Stomach (tissue), 9 donors: ENCODE measurements around the gene DDX60. TPM values are rescaled to one million over a fixed set of nuclear protein-coding genes. Genes with fewer than 3 reads are reported as not detected.
A peak's percentile ranks its signal among the peaks of the same experiment; 100 is the strongest.

ENCODE experiments used
- DNase-seq, 2 donors: peaks; one replicate each; pipeline versions ENCODE4 v3.0.0 to v3.0.0-alpha.2; 2013 to 2019
- H3K27ac ChIP-seq, 5 donors: fragments of 200-600 bp in 4 of 5; sonication (generic) in 4 of 5; one replicate each; pipeline ENCODE4 v1.5.1; 2013 to 2019; ENCODE audit warnings: mild to moderate bottlenecking in 1 of 5, moderate library complexity in 1 of 5
- H3K27me3 ChIP-seq, 3 donors: fragments of 200-600 bp; sonication (generic); one replicate each; pipeline ENCODE4 v1.5.1; 2017 to 2019; ENCODE audit warnings: mixed run types in 1 of 3
- H3K36me3 ChIP-seq, 4 donors: fragments of 200-600 bp; sonication (generic); 1 replicate in 3 of 4; 2 replicates in 1 of 4; pipeline ENCODE4 v1.5.1; 2016 to 2019
- H3K4me1 ChIP-seq, 4 donors: fragments of 200-600 bp; sonication (generic); one replicate each; pipeline ENCODE4 v1.5.1; 2016 to 2019
- H3K4me3 ChIP-seq, 4 donors: fragments of 200-600 bp; sonication (generic) in 3 of 4; one replicate each; pipeline ENCODE4 v1.5.1; 2016 to 2019; ENCODE audit warnings: mild to moderate bottlenecking in 1 of 4
- H3K9me3 ChIP-seq, 4 donors: fragments of 200-600 bp; sonication (generic); one replicate each; pipeline ENCODE4 v1.5.1; 2016 to 2019
- CTCF ChIP-seq, 7 experiments: fragments of 450-650 bp in 4 of 7; fragments of 200-600 bp in 3 of 7; sonication (generic) in 3 of 7; IDR thresholded peaks; one replicate each; pipeline ENCODE4 v1.5.1; 2016 to 2019; ENCODE audit warnings: antibody characterized with exemption in 7 of 7, control low read depth in 2 of 7, mild to moderate bottlenecking in 1 of 7
- EP300 ChIP-seq: sonication (generic); formaldehyde crosslinking; IDR thresholded peaks from one replicate; pipeline ENCODE4 v1.6.1; 2017; ENCODE audit warnings: antibody characterized with exemption
- POLR2A ChIP-seq, 4 donors: fragments of 450-650 bp; IDR thresholded peaks; one replicate each; pipeline ENCODE4 v1.6.1; 2016; ENCODE audit warnings: antibody characterized with exemption in 4 of 4, control low read depth in 2 of 4, mild to moderate bottlenecking in 1 of 4, moderate library complexity in 1 of 4
- POLR2AphosphoS5 ChIP-seq, 3 donors: sonication (generic); formaldehyde crosslinking; IDR thresholded peaks; one replicate each; pipeline ENCODE4 v1.6.1; 2016; ENCODE audit warnings: antibody characterized with exemption in 3 of 3
- WGBS, 5 donors: extraction: QIAGEN DNeasy Blood & Tissue Kit in 3 of 5; methylation state at CpG; one replicate each; pipeline versions ENCODE4 v1.1.5 to v1.1.7; 2013 to 2018; 5-methylcytosine and 5-hydroxymethylcytosine counted together
- intact Hi-C: fragments of 100-400 bp; cut with DNase I; formaldehyde crosslinking; loops from one replicate; pipeline ENCODE4 v1.15.1; 2023; ENCODE audit warnings: low total_unique reads
- polyA plus RNA-seq, 3 donors: library from polyadenylated mRNA; stranded (reverse); fragments of 200-250 nt; gene quantifications; one replicate each; pipeline ENCODE4 v1.2.3, GENCODE V29; 2013
- total RNA-seq, 5 donors: library from RNA; depleted of rRNA; stranded (reverse); fragments of >200 nt; gene quantifications; one replicate each; pipeline versions ENCODE4 v1.1.0 to v1.2.3, GENCODE V29; 2014 to 2016
- donor health status: healthy with polysubstance abuse.
- donor health status: Bipolar disorder and iron deficiency.
- donor health status: healthy.

DDX60 gene
- total and polyA plus RNA-seq, 8 donors = 2.3 to 60.6 (median 8.9) TPM

DNA sequence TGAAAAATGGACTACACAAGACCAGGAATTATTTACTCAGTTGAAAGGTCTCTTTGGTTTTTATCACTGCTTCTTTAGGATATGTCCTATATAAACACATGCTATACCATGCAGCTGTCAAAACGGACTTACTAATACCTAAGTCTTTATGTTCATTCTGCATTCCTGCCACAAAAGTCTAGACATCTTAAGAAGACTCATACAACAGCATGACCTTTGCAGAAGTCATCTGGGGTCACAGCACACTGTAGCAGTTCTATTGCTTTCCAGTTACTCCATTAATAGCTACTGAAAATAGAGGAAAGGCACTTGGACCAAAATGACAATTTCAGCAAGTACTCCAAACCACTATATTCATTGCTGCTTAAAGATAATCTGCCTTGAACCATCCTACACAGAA is 53.2 kb downstream of the DDX60 start:
- DNase-seq = no peak
- no peak for TF ChIP-seq POLR2AphosphoS5 (IDR thresholded peaks at IDR 0.05)
- no peak for TF ChIP-seq POLR2A (IDR thresholded peaks at IDR 0.05)
- no peak for TF ChIP-seq EP300
- TF ChIP-seq CTCF (IDR thresholded peaks at IDR 0.05) = no peak
- no peaks in the 10 kb centered on the region for H3K27me3 ChIP-seq
- intact Hi-C loops = no loop called here
- no peaks in the 10 kb centered on the region for H3K9me3 ChIP-seq
- H3K27ac ChIP-seq = no peak overlapping the region
- H3K36me3 ChIP-seq = peaks cover 0 to 89% (median 58%) of the 10 kb centered on the region in 4 donors
- 56 to 65% (median 58%) methylated on average over 1 of the region's 1 CpG for WGBS, 5 donors
- H3K4me3 ChIP-seq = no peak overlapping the region
- peaks cover 0 to 15% (median 0%) of the 10 kb centered on the region in 4 donors for H3K4me1 ChIP-seq

DNA sequence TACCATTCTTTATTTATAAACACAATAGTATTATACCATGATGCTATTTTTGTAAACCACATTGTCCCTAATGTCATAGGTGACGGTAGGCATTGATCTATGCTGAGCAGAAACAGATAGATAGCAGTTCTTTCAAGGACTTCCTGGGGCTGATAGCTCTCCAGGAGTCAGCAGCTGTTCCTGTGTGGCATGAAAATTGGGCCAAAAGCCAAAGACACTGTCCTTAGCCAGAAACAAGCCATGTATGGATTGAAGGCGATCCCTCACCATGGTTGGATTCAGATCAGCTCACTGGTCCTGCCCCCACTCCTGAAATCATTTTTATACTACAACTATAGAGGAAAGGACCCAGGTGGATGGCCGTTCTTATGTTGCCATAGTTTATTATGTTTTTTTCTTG is 53.6 kb downstream of the DDX60 start:
- Histone ChIP-seq H3K27me3 (no peaks in the 10 kb centered on the region), H3K4me1 (peaks cover 0 to 15% (median 0%) of the 10 kb centered on the region in 4 donors), H3K36me3 (peaks cover 0 to 91% (median 59%) of the 10 kb centered on the region in 4 donors), H3K27ac (no peak overlapping the region), H3K4me3 (no peak overlapping the region), H3K9me3 (no peaks in the 10 kb centered on the region)
- intact Hi-C loops = no loop called here
- DNase-seq = peak in 1 of 2 donors; percentile 10
- 52 to 95% (median 87%) methylated on average over 2 to 3 of the region's 3 CpGs for WGBS, 5 donors
- TF ChIP-seq CTCF (IDR thresholded peaks at IDR 0.05) = no peak
- no peak for TF ChIP-seq EP300
- TF ChIP-seq POLR2A (IDR thresholded peaks at IDR 0.05) = no peak

DNA sequence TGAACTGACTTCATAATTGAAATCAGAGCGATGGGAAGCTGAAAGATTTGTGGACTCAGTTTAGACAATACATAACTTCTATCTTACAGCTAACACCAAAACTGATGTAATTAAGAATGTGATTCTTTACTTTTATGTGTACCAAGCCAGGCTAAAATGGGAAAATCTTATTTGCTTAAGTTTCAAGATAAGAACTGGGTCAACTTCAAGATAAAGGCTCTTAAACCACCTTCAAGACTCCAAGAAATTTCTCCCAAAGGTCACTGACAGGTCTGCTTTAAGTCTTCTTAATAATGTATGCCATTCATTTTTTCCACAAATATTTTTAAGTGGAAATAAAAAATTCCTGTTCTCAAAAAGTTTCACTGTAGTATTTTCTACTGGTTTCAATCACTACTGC is 55.5 kb downstream of the DDX60 start:
- Histone ChIP-seq H3K36me3 (peaks cover 0 to 87% (median 54%) of the 10 kb centered on the region in 4 donors), H3K27me3 (no peaks in the 10 kb centered on the region), H3K27ac (no peak overlapping the region), H3K9me3 (no peaks in the 10 kb centered on the region), H3K4me1 (peaks cover 0 to 15% (median 2%) of the 10 kb centered on the region in 4 donors), H3K4me3 (no peak overlapping the region)
- TF ChIP-seq CTCF (IDR thresholded peaks at IDR 0.05) = no peak
- TF ChIP-seq POLR2A (IDR thresholded peaks at IDR 0.05) = no peak
- no peak for TF ChIP-seq EP300
- intact Hi-C loops = no loop called here
- DNase-seq = peak in 1 of 2 donors; percentile 22
- 35 to 65% (median 52%) methylated on average over 1 of the region's 1 CpG for WGBS, 5 donors

DNA sequence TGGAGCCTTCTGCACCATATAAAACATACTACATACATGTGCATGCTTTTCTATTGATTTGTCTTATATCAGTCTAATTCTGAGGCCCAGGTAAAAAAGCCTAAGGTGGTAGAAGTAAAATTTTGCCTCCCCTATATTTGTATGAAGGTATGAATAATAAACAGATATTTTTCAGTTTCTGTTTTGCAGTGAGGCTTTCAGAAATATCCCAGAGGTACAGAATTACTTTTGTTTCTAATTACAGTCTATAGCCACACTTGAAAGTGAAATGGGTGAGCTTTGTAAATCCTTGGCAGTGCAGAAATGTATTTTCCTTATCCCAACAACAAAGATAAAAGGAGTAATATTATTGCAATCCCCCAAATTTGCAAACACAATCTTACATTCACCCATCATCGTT is 59.5 kb downstream of the DDX60 start:
- no peak for DNase-seq
- Histone ChIP-seq H3K36me3 (peaks cover 5 to 80% (median 55%) of the 10 kb centered on the region in 4 donors), H3K4me1 (peaks cover 0 to 7% (median 2%) of the 10 kb centered on the region in 4 donors), H3K27me3 (no peaks in the 10 kb centered on the region), H3K27ac (no peak overlapping the region), H3K9me3 (no peaks in the 10 kb centered on the region), H3K4me3 (no peak overlapping the region)
- no peak for TF ChIP-seq POLR2A (IDR thresholded peaks at IDR 0.05)
- no peak for TF ChIP-seq CTCF (IDR thresholded peaks at IDR 0.05)
- intact Hi-C loops = no loop called here
- WGBS, 5 donors = 84 to 92% (median 90%) methylated on average over 1 of the region's 1 CpG
